ENCODE data around the gene MED12L. TPM values are rescaled to one million over a fixed set of nuclear protein-coding genes. Genes with fewer than 3 reads are reported as not detected.

MED12L gene
- polyA plus RNA-seq, 1 donor from 2014 or later, result 28.5 TPM

- no peaks in the 10 kb centered on the region for H3K27me3 ChIP-seq (ENCODE audit: insufficient read depth, low read depth, low read length)
- H3K36me3 ChIP-seq (ENCODE audit: insufficient read depth, low read length), result peaks cover 8% of the 10 kb centered on the region
- no peak for TF ChIP-seq EP300 (conservative IDR thresholded peaks at IDR 0.05; ENCODE audit: poor library complexity, severe bottlenecking)
- no peak for TF ChIP-seq TAF1 (IDR thresholded peaks at IDR 0.05; ENCODE audit: low read depth)
- TF ChIP-seq CTCF (IDR thresholded peaks at IDR 0.05; ENCODE audit: poor library complexity, severe bottlenecking), result no peak
- no peak for TF ChIP-seq REST (IDR thresholded peaks at IDR 0.05; ENCODE audit: borderline replicate concordance)
- no peak for TF ChIP-seq EZH2 (IDR thresholded peaks at IDR 0.05; ENCODE audit: borderline replicate concordance, insufficient read depth, low read length, poor library complexity, severe bottlenecking)
- TF ChIP-seq RAD21 (conservative IDR thresholded peaks at IDR 0.05), result no peak
- no peak for TF ChIP-seq MXI1 (conservative IDR thresholded peaks at IDR 0.05; ENCODE audit: poor library complexity, severe bottlenecking)
- no peak for TF ChIP-seq SMC3 (conservative IDR thresholded peaks at IDR 0.05; ENCODE audit: poor library complexity)
- TF ChIP-seq POLR2AphosphoS5 (IDR thresholded peaks at IDR 0.05), result no peak
- no peak overlapping the region for H2AFZ ChIP-seq (ENCODE audit: low read depth, low read length)
- H3F3A ChIP-seq (ENCODE audit: insufficient read depth, low read length, poor library complexity, severe bottlenecking), result no peaks in the 10 kb centered on the region
- H4K20me1 ChIP-seq (ENCODE audit: insufficient read depth), result no peaks in the 10 kb centered on the region
- H3K27ac ChIP-seq (ENCODE audit: low read length), result no peak overlapping the region
- H3K9me2 ChIP-seq (ENCODE audit: insufficient read depth, low read length), result no peaks in the 10 kb centered on the region
- no peaks in the 10 kb centered on the region for H3K79me2 ChIP-seq (replicated peaks; ENCODE audit: insufficient read depth, low read length)
- H3K4me2 ChIP-seq (ENCODE audit: low read length), result no peak overlapping the region
- no peaks in the 10 kb centered on the region for H3K9me3 ChIP-seq (ENCODE audit: low read length)
- no peak overlapping the region for H3K9ac ChIP-seq (ENCODE audit: low read length)
- no peak overlapping the region for H3K4me3 ChIP-seq (ENCODE audit: low read length)
Measured at GRCh38 chr3:151130428-151130827, 45.0 kb downstream of the MED12L start.

- Histone ChIP-seq H4K20me1 (ENCODE audit: insufficient read depth) (no peaks in the 10 kb centered on the region), H3F3A (ENCODE audit: insufficient read depth, low read length, poor library complexity, severe bottlenecking) (no peaks in the 10 kb centered on the region), H3K36me3 (ENCODE audit: insufficient read depth, low read length) (peaks cover 7% of the 10 kb centered on the region), H3K9me3 (ENCODE audit: low read length) (no peaks in the 10 kb centered on the region), H3K9me2 (ENCODE audit: insufficient read depth, low read length) (no peaks in the 10 kb centered on the region), H3K4me2 (ENCODE audit: low read length) (no peak overlapping the region), H2AFZ (ENCODE audit: low read depth, low read length) (no peak overlapping the region), H3K9ac (ENCODE audit: low read length) (no peak overlapping the region), H3K79me2 (replicated peaks; ENCODE audit: insufficient read depth, low read length) (no peaks in the 10 kb centered on the region), H3K27ac (ENCODE audit: low read length) (no peak overlapping the region), H3K27me3 (ENCODE audit: insufficient read depth, low read depth, low read length) (no peaks in the 10 kb centered on the region), H3K4me3 (ENCODE audit: low read length) (no peak overlapping the region)
- TF ChIP-seq SMC3 (conservative IDR thresholded peaks at IDR 0.05; ENCODE audit: poor library complexity), result no peak
- no peak for TF ChIP-seq EP300 (conservative IDR thresholded peaks at IDR 0.05; ENCODE audit: poor library complexity, severe bottlenecking)
- TF ChIP-seq MXI1 (conservative IDR thresholded peaks at IDR 0.05; ENCODE audit: poor library complexity, severe bottlenecking), result no peak
- no peak for TF ChIP-seq TAF1 (IDR thresholded peaks at IDR 0.05; ENCODE audit: low read depth)
- no peak for TF ChIP-seq RAD21 (conservative IDR thresholded peaks at IDR 0.05)
- TF ChIP-seq POLR2AphosphoS5 (IDR thresholded peaks at IDR 0.05), result no peak
- TF ChIP-seq EZH2 (IDR thresholded peaks at IDR 0.05; ENCODE audit: borderline replicate concordance, insufficient read depth, low read length, poor library complexity, severe bottlenecking), result no peak
- no peak for TF ChIP-seq REST (IDR thresholded peaks at IDR 0.05; ENCODE audit: borderline replicate concordance)
- no peak for TF ChIP-seq CTCF (IDR thresholded peaks at IDR 0.05; ENCODE audit: poor library complexity, severe bottlenecking)
Measured at GRCh38 chr3:151133175-151133574, 47.7 kb downstream of the MED12L start.
